ENCODE data around the gene EDRF1. TPM values are rescaled to one million over a fixed set of nuclear protein-coding genes. Genes with fewer than 3 reads are reported as not detected.

EDRF1 gene
- total and polyA plus RNA-seq, 2 of the 4 experiments (the other 2 are of a cell fraction): 17.0 to 24.9 TPM

GRCh38 chr10:125689955-125690569 is 29.4 kb upstream of the EDRF1 start:
- dilution Hi-C loops (cut with HindIII; ENCODE audit: low sequenced_read_pairs, unreplicated experiment): no loop called here
- Histone ChIP-seq H2BK120ac (ENCODE audit: low read depth, low read length) (no peak overlapping the region), H3K14ac (replicated peaks; ENCODE audit: low read depth, low read length) (no peak overlapping the region), H3K9me1 (ENCODE audit: insufficient read depth, low read length) (no peaks in the 10 kb centered on the region), H2BK20ac (ENCODE audit: low read depth, low read length) (no peak overlapping the region), H3K27ac (ENCODE audit: insufficient read depth, low read length) (no peak overlapping the region), H3K4me1 (ENCODE audit: control insufficient read depth, insufficient read depth, low read length) (peaks cover 2% of the 10 kb centered on the region; the same call in 1 of the 2 replicates), H3K79me1 (ENCODE audit: low read depth in 1 of 2, low read length in 2 of 2) (no peaks in the 10 kb centered on the region), H3K18ac (ENCODE audit: low read depth, low read length) (no peak overlapping the region), H3K4me3 (ENCODE audit: insufficient read depth, low read depth, low read length) (no peak overlapping the region), H3K23ac (ENCODE audit: low read depth, low read length) (no peak overlapping the region), H2BK5ac (ENCODE audit: low read depth, low read length, poor library complexity, severe bottlenecking) (no peak overlapping the region), H3K56ac (ENCODE audit: extremely low read depth, insufficient read depth, low read length) (no peak overlapping the region), H2BK15ac (ENCODE audit: low read depth, low read length) (no peak overlapping the region), H4K5ac (ENCODE audit: low read depth, low read length) (no peak overlapping the region), H3K4ac (ENCODE audit: low read depth, low read length) (no peak overlapping the region), H4K8ac (ENCODE audit: low read depth in 2 of 2, low read length in 2 of 2) (no peak overlapping the region), H4K20me1 (ENCODE audit: insufficient read depth, low read length) (no peaks in the 10 kb centered on the region), H3K9me3 (ENCODE audit: control insufficient read depth, insufficient read depth, low read length) (no peaks in the 10 kb centered on the region), H2AFZ (replicated peaks; ENCODE audit: low read length, poor library complexity) (no peak overlapping the region), H2AK9ac (replicated peaks; ENCODE audit: low read depth, low read length, poor library complexity) (no peak overlapping the region), H4K91ac (ENCODE audit: insufficient read depth, low read depth, low read length) (no peak overlapping the region), H2AK5ac (ENCODE audit: low read depth, low read length) (no peak overlapping the region), H3K27me3 (ENCODE audit: control insufficient read depth, insufficient read depth, low read length) (peaks cover 7% of the 10 kb centered on the region), H3K4me2 (ENCODE audit: low read depth, low read length) (no peak overlapping the region), H3K9ac (ENCODE audit: low read depth, low read length) (no peak overlapping the region), H3K36me3 (ENCODE audit: control insufficient read depth, insufficient read depth, low read length) (no peaks in the 10 kb centered on the region)
- no TSS peak for BruUV-seq (replicated peaks)
- in situ Hi-C loops (cut with MboI; ENCODE audit: low sequenced_read_pairs): loop anchor here (10.0 kb wide), 1 partner anchor 645 kb away; no protein-coding TSS in a partner anchor
- intact Hi-C loops (cut with micrococcal nuclease): no loop called here
- ATAC-seq (ENCODE audit: low read depth): no peak
- DNase-seq: no peak
- TF ChIP-seq MAFK (IDR thresholded peaks at IDR 0.05; ENCODE audit: low read depth, low read length): no peak
- TF ChIP-seq RCOR1 (IDR thresholded peaks at IDR 0.05; ENCODE audit: insufficient replicate concordance, low read length): no peak
- no peak for TF ChIP-seq ELK1 (IDR thresholded peaks at IDR 0.05; ENCODE audit: borderline replicate concordance, low read depth, low read length)
- TF ChIP-seq BHLHE40 (IDR thresholded peaks at IDR 0.05; ENCODE audit: low read depth, low read length): no peak
- TF ChIP-seq NFE2L2 (IDR thresholded peaks at IDR 0.05; ENCODE audit: low read depth, low read length): no peak
- no peak for TF ChIP-seq SMC3 (IDR thresholded peaks at IDR 0.05; ENCODE audit: low read depth, low read length)
- TF ChIP-seq CTCF (conservative IDR thresholded peaks at IDR 0.05; ENCODE audit: low read depth, low read length): no peak
- no peak for TF ChIP-seq CEBPB (IDR thresholded peaks at IDR 0.05; ENCODE audit: low read depth, low read length)
- no peak for TF ChIP-seq FOS (IDR thresholded peaks at IDR 0.05; ENCODE audit: low read depth, low read length)
- TF ChIP-seq POLR2A (IDR thresholded peaks at IDR 0.05; ENCODE audit: low read depth, low read length): no peak
- WGBS, 2 experiments (ENCODE audit: extremely low coverage in 2 of 2, insufficient read length in 1 of 2): 48% methylated on average over 5 of the region's 8 CpGs; no CpG with 5 or more reads in 1 of the 2 experiments
- ChIA-PET CTCF (no interaction called here), POLR2A (ENCODE audit: unreplicated experiment) (no interaction called here)

All from IMR-90 (cell line).